Ovary (tissue), 9 donors: Measurements from ENCODE around the gene PARP11. TPM values are rescaled to one million over a fixed set of nuclear protein-coding genes. Genes with fewer than 3 reads are reported as not detected.

Source experiments
- DNase-seq, 5 donors: peaks; one replicate each; pipeline ENCODE4 v3.0.0-alpha.2; 2019 to 2020
- H3K27ac ChIP-seq, 2 donors: fragments of 200-600 bp; one replicate each; pipeline versions ENCODE4 v1.5.1 to v1.8.0; 2019 to 2022
- H3K27me3 ChIP-seq: fragments of 200-600 bp; one replicate; pipeline ENCODE4 v1.8.0; 2022
- H3K36me3 ChIP-seq: fragments of 200-600 bp; sonication (generic); one replicate; pipeline ENCODE4 v1.5.1; 2019
- H3K4me1 ChIP-seq: one replicate; pipeline ENCODE4 v1.8.1; 2013; ENCODE audit warnings: mild to moderate bottlenecking, moderate library complexity; ENCODE audit not compliant: insufficient read depth
- H3K4me3 ChIP-seq: fragments of 200-600 bp; sonication (generic); one replicate; pipeline ENCODE4 v1.5.1; 2017
- H3K9me3 ChIP-seq, 2 donors: fragments of 200-600 bp in 1 of 2; sonication (generic) in 1 of 2; one replicate each; pipeline versions ENCODE4 v1.5.1 to v1.8.1; 2013 to 2019; ENCODE audit warnings: mild to moderate bottlenecking in 1 of 2, moderate library complexity in 1 of 2
- CTCF ChIP-seq, 3 donors: fragments of 450-650 bp in 2 of 3; fragments of 200-600 bp in 1 of 3; IDR thresholded peaks; one replicate each; pipeline versions ENCODE4 v1.5.1 to v1.8.0; 2016 to 2022; ENCODE audit warnings: antibody characterized with exemption in 3 of 3, mild to moderate bottlenecking in 1 of 3
- EP300 ChIP-seq: sonication (generic); formaldehyde crosslinking; IDR thresholded peaks from one replicate; pipeline ENCODE4 v1.6.1; 2017; ENCODE audit warnings: antibody characterized with exemption
- POLR2A ChIP-seq: fragments of 450-650 bp; IDR thresholded peaks from one replicate; pipeline ENCODE4 v1.6.1; 2017; ENCODE audit warnings: antibody characterized with exemption, mild to moderate bottlenecking, moderate library complexity
- WGBS, 3 donors: extraction: QIAGEN DNeasy Blood & Tissue Kit in 1 of 3; methylation state at CpG; one replicate each; pipeline versions ENCODE4 v1.1.5 to v1.1.7; 2013 to 2017; 5-methylcytosine and 5-hydroxymethylcytosine counted together
- intact Hi-C, 4 donors: fragments of 100-400 bp; cut with DNase I; formaldehyde crosslinking; loops; one replicate each; pipeline versions ENCODE4 v1.11.0 to v1.15.1; 2022 to 2023
- polyA plus RNA-seq, 2 donors: library from polyadenylated mRNA; stranded (reverse); fragments of 200-250 nt in 1 of 2; fragments of 350-450 nt in 1 of 2; fragmentation: Illumina TruSeq in 1 of 2; extraction: RNeasy Lipid Tissue Mini Kit (QIAGEN cat#74804) in 1 of 2; gene quantifications; one replicate each; pipeline ENCODE4 v1.2.3, GENCODE V29; 2013 to 2014
- total RNA-seq, 7 donors: library from RNA; depleted of rRNA in 2 of 7; stranded (reverse); fragments of >200 nt in 2 of 7; fragmentation: NEBNext Ultra II Directional in 3 of 7; extraction: Animal tissue kit (Norgen Biotek cat#: 25700) in 3 of 7; gene quantifications; one replicate each; pipeline versions ENCODE4 v1.1.0 to v1.2.4, GENCODE V29; 2016 to 2023
- donor health status: DM: no; HTN: no; CAD: no; lungs with moderate emphysema.
- donor health status: DM: no; HTN: no; CAD: no.
- donor health status: Bipolar disorder and iron deficiency.
- donor health status: DM: yes; HTN: yes; CAD: no.
- donor health status: DM: no; HTN: no; CAD: no.
- donor health status: DM: yes; HTN: yes; CAD: no.

PARP11 gene
- total and polyA plus RNA-seq, 9 donors, result 7.4 to 22.1 (median 17.4) TPM

- Histone ChIP-seq H3K4me1 (no peaks in the 10 kb centered on the region), H3K36me3 (no peaks in the 10 kb centered on the region), H3K4me3 (no peak overlapping the region), H3K9me3 (no peaks in the 10 kb centered on the region), H3K27ac (no peak overlapping the region), H3K27me3 (no peaks in the 10 kb centered on the region)
- TF ChIP-seq POLR2A, result no peak
- no peak for TF ChIP-seq CTCF (IDR thresholded peaks at IDR 0.05)
- 79 to 83% (median 81%) methylated on average over 7 of the region's 7 CpGs for WGBS, 3 donors
- DNase-seq, result no peak
- intact Hi-C loops, result no loop called here
Measured at GRCh38 chr12:3921151-3921471, 47.9 kb upstream of the PARP11 start.

GRCh38 chr12:3920351-3921150, 47.4 kb upstream of the PARP11 start:
- 45 to 49% (median 46%) methylated on average over 22 of the region's 22 CpGs for WGBS, 3 donors
- no peak for DNase-seq
- Histone ChIP-seq H3K36me3 (no peaks in the 10 kb centered on the region), H3K27ac (no peak overlapping the region), H3K4me1 (no peaks in the 10 kb centered on the region), H3K27me3 (no peaks in the 10 kb centered on the region), H3K9me3 (no peaks in the 10 kb centered on the region), H3K4me3 (no peak overlapping the region)
- TF ChIP-seq POLR2A, result no peak
- TF ChIP-seq CTCF (IDR thresholded peaks at IDR 0.05), result no peak
- no peak for TF ChIP-seq EP300
- intact Hi-C loops, result no loop called here

- WGBS, 3 donors, result 31 to 43% (median 39%) methylated on average over 5 of the region's 5 CpGs
- Histone ChIP-seq H3K4me1 (no peaks in the 10 kb centered on the region), H3K9me3 (no peaks in the 10 kb centered on the region), H3K27me3 (no peaks in the 10 kb centered on the region), H3K4me3 (no peak overlapping the region), H3K36me3 (no peaks in the 10 kb centered on the region), H3K27ac (no peak overlapping the region)
- TF ChIP-seq EP300 (no peak), POLR2A (no peak), CTCF (IDR thresholded peaks at IDR 0.05) (no peak)
- no peak for DNase-seq
- intact Hi-C loops, result no loop called here
Measured at GRCh38 chr12:3913278-3913677, 40.1 kb upstream of the PARP11 start.

- Histone ChIP-seq H3K4me1 (no peaks in the 10 kb centered on the region), H3K27ac (no peak overlapping the region), H3K4me3 (no peak overlapping the region), H3K36me3 (no peaks in the 10 kb centered on the region), H3K27me3 (no peaks in the 10 kb centered on the region), H3K9me3 (no peaks in the 10 kb centered on the region)
- intact Hi-C loops, result no loop called here
- WGBS, 3 donors, result 48 to 59% (median 52%) methylated on average over 3 of the region's 3 CpGs
- no peak for DNase-seq
- no peak for TF ChIP-seq CTCF (IDR thresholded peaks at IDR 0.05)
- TF ChIP-seq EP300, result no peak
Measured at GRCh38 chr12:3912863-3913262, 39.7 kb upstream of the PARP11 start.
